GM18909 (cell line): ENCODE measurements around the gene EXD3.

Experiments
- ATAC-seq: cut with Tn5 transposase; IDR thresholded peaks from one replicate; pipeline ENCODE4 v1.9.1; 2021; ENCODE audit warnings: mild to moderate bottlenecking; ENCODE audit not compliant: unreplicated experiment, poor library complexity

EXD3 gene

GRCh38 chr9:137312852-137313325 is 110.1 kb downstream of the EXD3 start:
- no peak for ATAC-seq

GRCh38 chr9:137311986-137312851 is 110.7 kb downstream of the EXD3 start:
- ATAC-seq = no peak

- ATAC-seq = no peak
These were observed 111.6 kb downstream of the EXD3 start for GRCh38 chr9:137311171-137311985.

GRCh38 chr9:137310189-137311052 is 112.5 kb downstream of the EXD3 start:
- ATAC-seq = no peak

- no peak for ATAC-seq
These were observed 113.4 kb downstream of the EXD3 start for GRCh38 chr9:137309368-137310188.

GRCh38 chr9:137308057-137308619 is 114.8 kb downstream of the EXD3 start:
- no peak for ATAC-seq

GRCh38 chr9:137307255-137308056 is 115.5 kb downstream of the EXD3 start:
- no peak for ATAC-seq

- no peak for ATAC-seq
These were observed 116.1 kb downstream of the EXD3 start for GRCh38 chr9:137306850-137307254.

- no peak for ATAC-seq
These were observed 116.7 kb downstream of the EXD3 start for GRCh38 chr9:137306066-137306849.

- ATAC-seq = no peak
These were observed 117.2 kb downstream of the EXD3 start for GRCh38 chr9:137305798-137306065.

- no peak for ATAC-seq
These were observed 117.7 kb downstream of the EXD3 start for GRCh38 chr9:137305060-137305797.

- no peak for ATAC-seq
These were observed 118.4 kb downstream of the EXD3 start for GRCh38 chr9:137304383-137305059.

GRCh38 chr9:137303893-137304382 is 119.0 kb downstream of the EXD3 start:
- ATAC-seq = no peak

GRCh38 chr9:137303151-137303892 is 119.6 kb downstream of the EXD3 start:
- ATAC-seq = no peak

GRCh38 chr9:137302449-137303150 is 120.4 kb downstream of the EXD3 start:
- ATAC-seq = peak; percentile 53
